Skeletal muscle cell (primary cell): Measurements from ENCODE around the gene PSMA8.
"Not testable (repeated sequence)": the region's sequence is repeated elsewhere in the genome, so short reads cannot be mapped to it uniquely, and the experiment has no call there.

ENCODE experiments used
- DNase-seq: peaks from one replicate; pipeline ENCODE4 v3.0.0-alpha.2; 2010; ENCODE audit warnings: low read depth
- H3K4me3 ChIP-seq: 2 replicates; pipeline ENCODE4 v1.5.1; 2011; ENCODE audit warnings: low read depth, mild to moderate bottlenecking, control low read depth, low read length, moderate library complexity

Gene PSMA8

GRCh38 chr18:26133652-26134051, at the start of gene PSMA8:
Gene PSMA8, plus strand, starts transcription at chr18:26133869. Its CDS starts 97 bp downstream, at chr18:26133966.
- no peak for DNase-seq
- no peak within 1 kb of the TSS for H3K4me3 ChIP-seq

- no peak for DNase-seq
- no peak overlapping the region for H3K4me3 ChIP-seq
Observed at GRCh38 chr18:26085056-26085455, 48.6 kb upstream of the PSMA8 start.

GRCh38 chr18:26086959-26087358, 46.7 kb upstream of the PSMA8 start:
- no peak overlapping the region for H3K4me3 ChIP-seq
- DNase-seq: no peak

- DNase-seq: no peak
Observed at GRCh38 chr18:26088487-26088886, 45.2 kb upstream of the PSMA8 start.

GRCh38 chr18:26089293-26090129, 44.2 kb upstream of the PSMA8 start:
- peak overlapping the region; percentile 84 for H3K4me3 ChIP-seq
- DNase-seq: no peak

More at GRCh38 chr18:26088487-26088886, 45.2 kb upstream of the PSMA8 start:
- H3K4me3 ChIP-seq: peak overlapping the region; percentile 84

- peak; percentile 80 for DNase-seq
- H3K4me3 ChIP-seq: peak within 1 kb of the TSS; percentile 84
Observed at GRCh38 chr18:26090130-26091046, 43.3 kb upstream of the PSMA8 start, which contains the start of gene SS18. Gene SS18, minus strand, starts transcription at chr18:26090613. Its CDS starts 44 bp downstream, at chr18:26090569.

GRCh38 chr18:26091047-26091630, 42.5 kb upstream of the PSMA8 start:
- DNase-seq: no peak
- peak overlapping the region; percentile 84 for H3K4me3 ChIP-seq

GRCh38 chr18:26096852-26097251, 36.8 kb upstream of the PSMA8 start:
- H3K4me3 ChIP-seq: no peak overlapping the region
- no peak for DNase-seq

GRCh38 chr18:26097563-26097962, 36.1 kb upstream of the PSMA8 start:
- H3K4me3 ChIP-seq: no peak overlapping the region
- no peak for DNase-seq

- H3K4me3 ChIP-seq: no peak overlapping the region
- DNase-seq: no peak
Observed at GRCh38 chr18:26103579-26103978, 30.1 kb upstream of the PSMA8 start.

- H3K4me3 ChIP-seq: no peak overlapping the region
- no peak for DNase-seq
Observed at GRCh38 chr18:26104035-26104434, 29.6 kb upstream of the PSMA8 start.

GRCh38 chr18:26119246-26119645, 14.4 kb upstream of the PSMA8 start:
- H3K4me3 ChIP-seq: no peak overlapping the region
- DNase-seq: no peak

GRCh38 chr18:26121476-26121875, 12.2 kb upstream of the PSMA8 start:
- no peak overlapping the region for H3K4me3 ChIP-seq
- no peak for DNase-seq

- not testable (repeated sequence) for DNase-seq
Observed at GRCh38 chr18:26121994-26122393, 11.7 kb upstream of the PSMA8 start.

GRCh38 chr18:26127786-26128185, 5.9 kb upstream of the PSMA8 start:
- H3K4me3 ChIP-seq: no peak overlapping the region
- no peak for DNase-seq

More at GRCh38 chr18:26121994-26122393, 11.7 kb upstream of the PSMA8 start:
- not testable (repeated sequence) for H3K4me3 ChIP-seq

GRCh38 chr18:26128192-26128591, 5.5 kb upstream of the PSMA8 start:
- DNase-seq, H3K4me3 ChIP-seq: not testable (repeated sequence)

GRCh38 chr18:26134107-26134506, 438 bp downstream of the PSMA8 start:
- no peak overlapping the region for H3K4me3 ChIP-seq
- DNase-seq: no peak

- DNase-seq: no peak
- H3K4me3 ChIP-seq: no peak overlapping the region
Observed at GRCh38 chr18:26135548-26135947, 1.9 kb downstream of the PSMA8 start.

- no peak for DNase-seq
- H3K4me3 ChIP-seq: no peak overlapping the region
Observed at GRCh38 chr18:26157326-26157725, 23.7 kb downstream of the PSMA8 start.

GRCh38 chr18:26159353-26159752, 25.7 kb downstream of the PSMA8 start:
- no peak overlapping the region for H3K4me3 ChIP-seq
- no peak for DNase-seq
